Measurements from ENCODE around the gene SIM1. TPM values are rescaled to one million over a fixed set of nuclear protein-coding genes. Genes with fewer than 3 reads are reported as not detected.

The SIM1 gene
- polyA plus RNA-seq, 1 experiment, result not detected

- no peak for TF ChIP-seq CTCF (IDR thresholded peaks at IDR 0.05; ENCODE audit: low read depth, low read length)
- Histone ChIP-seq H3K27me3 (ENCODE audit: control insufficient read depth, insufficient read depth, low read length) (peaks cover 2% of the 10 kb centered on the region), H3K9me3 (ENCODE audit: control insufficient read depth, insufficient read depth, low read length) (peaks cover 3% of the 10 kb centered on the region; the same call in 1 of the 2 replicates), H3K27ac (ENCODE audit: low read depth, low read length) (no peak overlapping the region), H3K4me3 (ENCODE audit: low read depth, low read length) (no peak overlapping the region)
- CTCF ChIA-PET, result no interaction called here
- DNase-seq (ENCODE audit: low read depth, low spot score), result no peak
- POLR2A ChIA-PET, result no interaction called here
These were observed 75.7 kb downstream of the SIM1 start for GRCh38 chr6:100388868-100389519.

- no peak overlapping the region for H3K27ac ChIP-seq (ENCODE audit: low read depth, low read length)
- no peak for TF ChIP-seq CTCF (IDR thresholded peaks at IDR 0.05; ENCODE audit: low read depth, low read length)
- H3K4me3 ChIP-seq (ENCODE audit: low read depth, low read length), result no peak overlapping the region
- CTCF ChIA-PET, result no interaction called here
- DNase-seq (ENCODE audit: low read depth, low spot score), result no peak
- no peaks in the 10 kb centered on the region for H3K27me3 ChIP-seq (ENCODE audit: control insufficient read depth, insufficient read depth, low read length)
- POLR2A ChIA-PET, result no interaction called here
- H3K9me3 ChIP-seq (ENCODE audit: control insufficient read depth, insufficient read depth, low read length), result no peaks in the 10 kb centered on the region
These were observed 81.9 kb downstream of the SIM1 start for GRCh38 chr6:100382767-100383195.

GRCh38 chr6:100382031-100382430 is 82.7 kb downstream of the SIM1 start:
- Histone ChIP-seq H3K9me3 (ENCODE audit: control insufficient read depth, insufficient read depth, low read length) (no peaks in the 10 kb centered on the region), H3K27ac (ENCODE audit: low read depth, low read length) (no peak overlapping the region), H3K4me3 (ENCODE audit: low read depth, low read length) (no peak overlapping the region), H3K27me3 (ENCODE audit: control insufficient read depth, insufficient read depth, low read length) (no peaks in the 10 kb centered on the region)
- POLR2A ChIA-PET, result no interaction called here
- no peak for TF ChIP-seq CTCF (IDR thresholded peaks at IDR 0.05; ENCODE audit: low read depth, low read length)
- DNase-seq (ENCODE audit: low read depth, low spot score), result no peak
- CTCF ChIA-PET, result no interaction called here

GRCh38 chr6:100381111-100381510 is 83.6 kb downstream of the SIM1 start:
- Histone ChIP-seq H3K9me3 (ENCODE audit: control insufficient read depth, insufficient read depth, low read length) (no peaks in the 10 kb centered on the region), H3K4me3 (ENCODE audit: low read depth, low read length) (no peak overlapping the region), H3K27ac (ENCODE audit: low read depth, low read length) (no peak overlapping the region), H3K27me3 (ENCODE audit: control insufficient read depth, insufficient read depth, low read length) (no peaks in the 10 kb centered on the region)
- ChIA-PET POLR2A (no interaction called here), CTCF (no interaction called here)
- DNase-seq (ENCODE audit: low read depth, low spot score), result no peak
- no peak for TF ChIP-seq CTCF (IDR thresholded peaks at IDR 0.05; ENCODE audit: low read depth, low read length)

GRCh38 chr6:100379386-100379785 is 85.3 kb downstream of the SIM1 start:
- no peak for DNase-seq (ENCODE audit: low read depth, low spot score)
- Histone ChIP-seq H3K27ac (ENCODE audit: low read depth, low read length) (no peak overlapping the region), H3K27me3 (ENCODE audit: control insufficient read depth, insufficient read depth, low read length) (no peaks in the 10 kb centered on the region), H3K4me3 (ENCODE audit: low read depth, low read length) (no peak overlapping the region), H3K9me3 (ENCODE audit: control insufficient read depth, insufficient read depth, low read length) (no peaks in the 10 kb centered on the region)
- CTCF ChIA-PET, result no interaction called here
- TF ChIP-seq CTCF (IDR thresholded peaks at IDR 0.05; ENCODE audit: low read depth, low read length), result no peak
- POLR2A ChIA-PET, result no interaction called here

Measured in AG04450 (cell line).